ENCODE measurements around the gene MEN1.

DNA sequence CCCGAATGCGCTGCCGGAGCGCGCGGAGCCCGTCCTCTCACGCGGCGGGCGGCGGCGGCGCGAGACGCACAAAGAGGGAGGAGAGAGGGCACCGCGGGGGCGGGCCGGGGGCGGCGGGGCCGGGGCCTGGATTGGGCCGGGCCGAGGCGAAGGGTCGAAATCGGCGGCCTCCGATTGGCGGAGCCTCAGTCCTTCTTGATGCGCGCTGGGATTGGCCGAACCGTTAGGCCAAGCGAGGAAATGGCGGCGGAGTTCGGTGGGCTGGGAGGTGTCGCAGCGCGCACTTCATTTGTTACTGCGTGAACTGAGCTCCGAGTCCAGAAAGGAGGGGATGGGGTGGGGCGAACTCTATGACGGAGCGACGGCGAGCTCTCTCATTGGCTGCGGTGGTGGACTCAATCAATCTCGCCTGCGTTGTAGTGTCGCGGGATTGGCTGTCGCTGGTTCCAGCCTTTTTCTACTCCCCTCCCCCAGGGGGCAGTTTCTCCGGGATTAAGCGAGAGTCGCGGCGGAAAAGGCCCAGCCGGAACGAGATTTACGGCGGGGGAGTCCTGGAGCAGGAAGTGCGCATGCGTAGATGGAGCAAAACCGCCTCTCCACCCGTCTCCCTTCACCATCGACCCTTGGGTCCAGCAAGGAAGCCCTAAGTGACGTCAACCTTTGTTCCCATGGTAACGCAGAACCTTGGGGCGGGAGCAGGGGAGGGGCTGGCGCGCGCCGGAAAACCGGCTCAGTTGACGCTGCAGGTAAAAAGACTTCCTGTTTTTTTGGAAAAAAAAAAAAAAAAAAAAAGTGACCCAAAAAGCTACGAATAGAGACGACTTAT is 31.7 kb downstream of the MEN1 start, which contains the start of gene SF1:
- peak; percentile 91 to 99 for TF ChIP-seq POLR2A (IDR thresholded peaks at IDR 0.05)
- TF ChIP-seq, protein P1, sequence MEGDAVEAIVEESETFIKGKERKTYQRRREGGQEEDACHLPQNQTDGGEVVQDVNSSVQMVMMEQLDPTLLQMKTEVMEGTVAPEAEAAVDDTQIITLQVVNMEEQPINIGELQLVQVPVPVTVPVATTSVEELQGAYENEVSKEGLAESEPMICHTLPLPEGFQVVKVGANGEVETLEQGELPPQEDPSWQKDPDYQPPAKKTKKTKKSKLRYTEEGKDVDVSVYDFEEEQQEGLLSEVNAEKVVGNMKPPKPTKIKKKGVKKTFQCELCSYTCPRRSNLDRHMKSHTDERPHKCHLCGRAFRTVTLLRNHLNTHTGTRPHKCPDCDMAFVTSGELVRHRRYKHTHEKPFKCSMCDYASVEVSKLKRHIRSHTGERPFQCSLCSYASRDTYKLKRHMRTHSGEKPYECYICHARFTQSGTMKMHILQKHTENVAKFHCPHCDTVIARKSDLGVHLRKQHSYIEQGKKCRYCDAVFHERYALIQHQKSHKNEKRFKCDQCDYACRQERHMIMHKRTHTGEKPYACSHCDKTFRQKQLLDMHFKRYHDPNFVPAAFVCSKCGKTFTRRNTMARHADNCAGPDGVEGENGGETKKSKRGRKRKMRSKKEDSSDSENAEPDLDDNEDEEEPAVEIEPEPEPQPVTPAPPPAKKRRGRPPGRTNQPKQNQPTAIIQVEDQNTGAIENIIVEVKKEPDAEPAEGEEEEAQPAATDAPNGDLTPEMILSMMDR (IDR thresholded peaks at IDR 0.05), result peak in 2 of 6 experiments; percentile 23 to 24

Measured in adrenal gland (tissue), 5 donors.